A549 (cell line): ENCODE data around the gene MED22. TPM values are rescaled to one million over a fixed set of nuclear protein-coding genes. Genes with fewer than 3 reads are reported as not detected.
"Not testable (repeated sequence)": the region's sequence is repeated elsewhere in the genome, so short reads cannot be mapped to it uniquely, and the experiment has no call there.

Experiments
- ATAC-seq, 2 experiments: fragments of 200-7000 bp in 1 of 2; fragments of >200 bp in 1 of 2; cut with Nextera tagmentation in 1 of 2; cut with Tn5 transposase in 1 of 2; 3 replicates each; pipeline versions ENCODE4 v1.8.0 to v1.9.1; 2018 to 2020; ENCODE audit warnings: mild to moderate bottlenecking in 1 of 2, moderate library complexity in 1 of 2
- CTCF ChIA-PET: fragments of 300-600 bp; sonication (Branson Sonifier 250); formaldehyde crosslinking; extraction: SDS; loops from one replicate; lab custom pipeline; 2021; ENCODE audit warnings: antibody characterized with exemption, inconsistent platforms; lab: Yijun Ruan, JAX
- POLR2A ChIA-PET: fragments of 350-600 bp; formaldehyde crosslinking; extraction: SDS; loops from one replicate; lab custom pipeline; 2021; ENCODE audit warnings: antibody characterized with exemption, inconsistent platforms; lab: Yijun Ruan, JAX
- DNase-seq, 2 experiments: peaks; one replicate each; pipeline versions ENCODE4 v3.0.0 to v3.0.0-alpha.2; 2011 to 2016; ENCODE audit warnings: low read depth in 1 of 2, low spot score in 1 of 2
- FAIRE-seq: peaks from 2 replicates; lab custom pipeline; 2011; peaks lifted over from hg19 to GRCh38; lab: Jason Lieb, UNC
- H3K27ac ChIP-seq, 2 experiments: fragments of >200 bp; sonication (Bioruptor Twin); formaldehyde crosslinking; 3 replicates each; pipeline ENCODE4 v1.5.1; 2016 to 2017
- H3K4me1 ChIP-seq: fragments of >200 bp; sonication (Bioruptor Twin); formaldehyde crosslinking; 3 replicates; pipeline ENCODE4 v1.6.1; 2016
- H3K4me2 ChIP-seq: fragments of >200 bp; sonication (Bioruptor Twin); formaldehyde crosslinking; 3 replicates; pipeline ENCODE4 v1.6.1; 2016
- H3K4me3 ChIP-seq: fragments of >200 bp; sonication (Bioruptor Twin); formaldehyde crosslinking; 3 replicates; pipeline ENCODE4 v1.5.1; 2016
- H3K9me3 ChIP-seq: fragments of >200 bp; sonication (Bioruptor Twin); formaldehyde crosslinking; 3 replicates; pipeline ENCODE4 v1.6.1; 2016
- CBX2 ChIP-seq: fragments of 200-600 bp; sonication (generic); IDR thresholded peaks from 2 replicates; pipeline ENCODE4 v1.6.1; 2016; ENCODE audit warnings: low read depth, mild to moderate bottlenecking, borderline replicate concordance
- CHD2 ChIP-seq: fragments of 150-350 bp; IDR thresholded peaks from 2 replicates; pipeline ENCODE4 v1.6.1; 2014; ENCODE audit warnings: low read length; ENCODE audit not compliant: partially characterized antibody
- CHD4 ChIP-seq: fragments of 200-600 bp; sonication (generic); IDR thresholded peaks from 2 replicates; pipeline ENCODE4 v1.6.1; 2016; ENCODE audit warnings: antibody characterized with exemption, mild to moderate bottlenecking, borderline replicate concordance
- EHMT2 ChIP-seq: fragments of 200-600 bp; sonication (generic); IDR thresholded peaks from 2 replicates; pipeline ENCODE4 v1.6.1; 2016; ENCODE audit warnings: antibody characterized with exemption, low read depth, mild to moderate bottlenecking, moderate library complexity
- EP300 ChIP-seq, 2 experiments: fragments of >200 bp; sonication (Bioruptor Twin); formaldehyde crosslinking; IDR thresholded peaks; 2 replicates in 1 of 2; 3 replicates in 1 of 2; pipeline ENCODE4 v1.6.1; 2016 to 2017
- FOSL2 ChIP-seq, 2 experiments: fragments of 450-650 bp in 1 of 2; fragments of >200 bp in 1 of 2; sonication (Bioruptor Twin) in 1 of 2; formaldehyde crosslinking; IDR thresholded peaks; 2 replicates each; pipeline versions ENCODE4 v1.5.0 to v1.6.1; 2016 to 2020; ENCODE audit warnings: mild to moderate bottlenecking in 1 of 2, moderate library complexity in 1 of 2
- FOXS1 ChIP-seq: fragments of 250-450 bp; sonication (Bioruptor Pico); IDR thresholded peaks from 2 replicates; pipeline ENCODE4 v1.5.0; 2020; ENCODE audit warnings: mild to moderate bottlenecking, moderate library complexity
- HOXB5 ChIP-seq: fragments of 250-450 bp; sonication (Bioruptor Pico); IDR thresholded peaks from 2 replicates; pipeline ENCODE4 v1.5.0; 2020; ENCODE audit warnings: mild to moderate bottlenecking, moderate library complexity
- KDM1A ChIP-seq: fragments of 200-600 bp; sonication (generic); IDR thresholded peaks from 2 replicates; pipeline ENCODE4 v1.6.1; 2016; ENCODE audit warnings: low read depth, mild to moderate bottlenecking
- MAZ ChIP-seq: fragments of 150-350 bp; IDR thresholded peaks from 2 replicates; pipeline ENCODE4 v1.6.1; 2014; ENCODE audit warnings: antibody characterized with exemption, low read depth, low read length, borderline replicate concordance
- NPAS2 ChIP-seq: fragments of 250-450 bp; sonication (Bioruptor Pico); IDR thresholded peaks from 2 replicates; pipeline ENCODE4 v1.8.0; 2022; ENCODE audit warnings: mild to moderate bottlenecking, moderate library complexity, borderline replicate concordance
- NR3C1 ChIP-seq: fragments of >200 bp; sonication (Bioruptor Twin); formaldehyde crosslinking; IDR thresholded peaks from 3 replicates; pipeline ENCODE4 v1.6.1; 2017
- RAD21 ChIP-seq, 2 experiments: fragments of >200 bp in 1 of 2; sonication (Bioruptor Twin) in 1 of 2; formaldehyde crosslinking in 1 of 2; IDR thresholded peaks in 1 of 2; conservative IDR thresholded peaks in 1 of 2; 2 replicates in 1 of 2; 3 replicates in 1 of 2; pipeline ENCODE4 v1.6.1; 2012 to 2018; ENCODE audit warnings: inconsistent platforms in 1 of 2
- SMC3 ChIP-seq: fragments of >200 bp; sonication (Bioruptor Twin); formaldehyde crosslinking; IDR thresholded peaks from 3 replicates; pipeline ENCODE4 v1.6.1; 2018; ENCODE audit warnings: inconsistent platforms
- SREBF2 ChIP-seq: fragments of 450-650 bp; IDR thresholded peaks from 2 replicates; pipeline ENCODE4 v1.6.1; 2014; ENCODE audit warnings: mild to moderate bottlenecking, moderate library complexity
- TFCP2L1 ChIP-seq: fragments of 250-450 bp; sonication (Bioruptor Pico); IDR thresholded peaks from 2 replicates; pipeline ENCODE4 v1.5.0; 2021; ENCODE audit warnings: mild to moderate bottlenecking
- TP53 ChIP-seq: fragments of 250-450 bp; sonication (Bioruptor Pico); IDR thresholded peaks from 2 replicates; pipeline ENCODE4 v1.5.0; 2021; ENCODE audit warnings: mild to moderate bottlenecking, moderate library complexity
- ZFP36 ChIP-seq: fragments of 450-650 bp; IDR thresholded peaks from 2 replicates; pipeline ENCODE4 v1.6.1; 2014; ENCODE audit warnings: borderline replicate concordance; ENCODE audit not compliant: partially characterized antibody
- ZSCAN20 ChIP-seq: fragments of 250-450 bp; sonication (Bioruptor Pico); IDR thresholded peaks from 2 replicates; pipeline ENCODE4 v1.8.0; 2022; ENCODE audit warnings: mild to moderate bottlenecking, moderate library complexity
- WGBS: methylation state at CpG from one replicate; pipeline ENCODE4 v1.1.6; 2017; ENCODE audit errors: missing lambda C conversion rate; 5-methylcytosine and 5-hydroxymethylcytosine counted together
- polyA plus RNA-seq, 4 experiments: library from polyadenylated mRNA; depleted of rRNA in 3 of 4; stranded (reverse); fragments of >200 nt; fragmentation: RNase III in 1 of 4; extraction: RNeasy Plus Mini Kit Qiagen cat#74134 plus additional on column Dnase treatment in 1 of 4; gene quantifications; 2 replicates in 3 of 4; 3 replicates in 1 of 4; pipeline ENCODE4 v1.2.3, GENCODE V29; 2011 to 2017
- TF ChIP-seq, protein P1 (sequence below): fragments of 200-600 bp; sonication (generic); IDR thresholded peaks from 2 replicates; pipeline ENCODE4 v1.6.1; 2016; ENCODE audit warnings: antibody characterized with exemption, mild to moderate bottlenecking, moderate library complexity

MED22 gene
- polyA plus RNA-seq, 2 of the 4 experiments (the other 2 are of a cell fraction), result 15.7 to 22.0 TPM

DNA sequence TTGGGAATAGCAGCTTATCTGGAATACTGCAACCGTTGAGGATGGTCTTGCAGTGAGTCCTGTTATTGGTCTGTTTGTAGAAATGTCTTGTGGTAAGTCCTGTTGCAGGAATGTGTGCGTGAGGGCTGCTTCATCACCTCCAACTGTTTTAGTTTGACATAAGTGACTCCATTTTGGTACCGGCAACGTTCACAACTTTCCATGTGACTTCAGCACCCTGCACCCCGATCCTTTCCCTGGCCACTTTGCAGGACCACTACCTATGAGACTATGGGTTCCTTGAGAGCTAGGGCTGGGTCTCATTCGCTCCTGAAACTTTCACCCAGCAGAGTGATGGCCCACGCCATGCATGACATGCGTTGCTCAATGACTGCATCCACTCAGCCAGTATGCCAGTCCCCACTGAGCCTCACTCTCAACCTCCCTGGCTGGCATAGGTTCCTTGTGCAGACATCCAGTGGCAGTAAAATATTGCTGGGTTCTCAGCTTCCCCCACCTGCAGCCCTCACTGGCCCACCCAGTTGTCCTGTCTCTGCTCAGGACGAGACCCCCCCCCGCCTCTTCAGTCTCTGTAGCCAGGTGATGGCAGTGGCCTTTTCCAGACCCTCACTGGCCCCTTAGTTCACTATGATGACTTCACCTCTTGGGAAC lies 20.0 kb downstream of the MED22 start:
- TF ChIP-seq CHD4 (no peak), ZSCAN20 (CRISPR knock-in tag) (no peak), SREBF2 (no peak), TP53 (CRISPR knock-in tag) (no peak), MAZ (no peak), EHMT2 (no peak), HOXB5 (CRISPR knock-in tag) (no peak), CBX2 (no peak), RAD21 (conservative IDR thresholded peaks at IDR 0.05 in 1 of 2, IDR thresholded peaks at IDR 0.05 in 1 of 2) (no peak), KDM1A (no peak), EP300 (IDR thresholded peaks at IDR 0.05) (no peak), NR3C1 (no peak), SMC3 (no peak), TFCP2L1 (CRISPR knock-in tag) (no peak), CHD2 (no peak), FOSL2 (IDR thresholded peaks at IDR 0.05) (no peak), FOSL2 (CRISPR knock-in tag; IDR thresholded peaks at IDR 0.05) (no peak)
- TF ChIP-seq, protein P1, sequence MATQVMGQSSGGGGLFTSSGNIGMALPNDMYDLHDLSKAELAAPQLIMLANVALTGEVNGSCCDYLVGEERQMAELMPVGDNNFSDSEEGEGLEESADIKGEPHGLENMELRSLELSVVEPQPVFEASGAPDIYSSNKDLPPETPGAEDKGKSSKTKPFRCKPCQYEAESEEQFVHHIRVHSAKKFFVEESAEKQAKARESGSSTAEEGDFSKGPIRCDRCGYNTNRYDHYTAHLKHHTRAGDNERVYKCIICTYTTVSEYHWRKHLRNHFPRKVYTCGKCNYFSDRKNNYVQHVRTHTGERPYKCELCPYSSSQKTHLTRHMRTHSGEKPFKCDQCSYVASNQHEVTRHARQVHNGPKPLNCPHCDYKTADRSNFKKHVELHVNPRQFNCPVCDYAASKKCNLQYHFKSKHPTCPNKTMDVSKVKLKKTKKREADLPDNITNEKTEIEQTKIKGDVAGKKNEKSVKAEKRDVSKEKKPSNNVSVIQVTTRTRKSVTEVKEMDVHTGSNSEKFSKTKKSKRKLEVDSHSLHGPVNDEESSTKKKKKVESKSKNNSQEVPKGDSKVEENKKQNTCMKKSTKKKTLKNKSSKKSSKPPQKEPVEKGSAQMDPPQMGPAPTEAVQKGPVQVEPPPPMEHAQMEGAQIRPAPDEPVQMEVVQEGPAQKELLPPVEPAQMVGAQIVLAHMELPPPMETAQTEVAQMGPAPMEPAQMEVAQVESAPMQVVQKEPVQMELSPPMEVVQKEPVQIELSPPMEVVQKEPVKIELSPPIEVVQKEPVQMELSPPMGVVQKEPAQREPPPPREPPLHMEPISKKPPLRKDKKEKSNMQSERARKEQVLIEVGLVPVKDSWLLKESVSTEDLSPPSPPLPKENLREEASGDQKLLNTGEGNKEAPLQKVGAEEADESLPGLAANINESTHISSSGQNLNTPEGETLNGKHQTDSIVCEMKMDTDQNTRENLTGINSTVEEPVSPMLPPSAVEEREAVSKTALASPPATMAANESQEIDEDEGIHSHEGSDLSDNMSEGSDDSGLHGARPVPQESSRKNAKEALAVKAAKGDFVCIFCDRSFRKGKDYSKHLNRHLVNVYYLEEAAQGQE, result no peak
- TF ChIP-seq, all 56 proteins: peak for 0
- 76% methylated on average over 10 of the region's 10 CpGs for WGBS
- POLR2A ChIA-PET, result no interaction called here
- DNase-seq (no peak), FAIRE-seq (no peak), ATAC-seq (peak in 1 of 2 experiments; percentile 17; a peak in 2 of 6 replicates)
- no peak overlapping the region for H3K4me2 ChIP-seq
- CTCF ChIA-PET, result interaction anchor here (4.7 to 6.5 kb wide), 2 partner anchors 89 to 140 kb away, joined by 16 to 82 read pairs; no protein-coding TSS in a partner anchor
- H3K4me3 ChIP-seq, result no peak overlapping the region
- 0 out of 3 replicates have a peak, but pooled peaks cover 5% of the 10 kb centered on the region for H3K9me3 ChIP-seq
- no peak overlapping the region for H3K27ac ChIP-seq
- no peaks in the 10 kb centered on the region for H3K4me1 ChIP-seq

DNA sequence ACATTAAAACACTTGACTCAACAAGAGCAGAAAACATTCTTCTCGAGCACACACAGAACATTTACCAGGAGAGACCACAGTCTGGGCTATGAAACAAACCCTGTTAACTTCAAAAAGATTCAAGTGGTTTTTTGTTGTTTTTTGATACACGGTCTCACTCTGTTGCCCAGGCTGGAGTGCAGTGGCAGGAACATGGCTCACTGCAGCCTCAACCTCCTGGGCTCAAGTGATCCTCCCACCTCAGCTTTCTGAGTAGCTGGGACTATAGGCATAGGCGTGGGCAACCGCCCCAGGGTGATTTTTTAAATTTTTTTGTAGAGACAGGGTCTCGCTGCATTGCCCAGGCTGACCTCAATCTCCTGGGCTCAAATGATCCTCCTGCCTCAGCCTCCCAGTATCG lies 20.9 kb downstream of the MED22 start:
- not testable (repeated sequence) for H3K4me2 ChIP-seq, DNase-seq, H3K4me3 ChIP-seq, H3K27ac ChIP-seq, H3K9me3 ChIP-seq, FAIRE-seq, ATAC-seq, H3K4me1 ChIP-seq
- ChIA-PET CTCF (interaction anchor here (4.7 to 6.5 kb wide), 2 partner anchors 88 to 139 kb away, joined by 16 to 82 read pairs; no protein-coding TSS in a partner anchor), POLR2A (interaction anchor here (0.8 kb wide), 1 partner anchor 12 kb away, joined by 3 read pairs; no protein-coding TSS in a partner anchor)
- 35% methylated on average over 6 of the region's 6 CpGs for WGBS

DNA sequence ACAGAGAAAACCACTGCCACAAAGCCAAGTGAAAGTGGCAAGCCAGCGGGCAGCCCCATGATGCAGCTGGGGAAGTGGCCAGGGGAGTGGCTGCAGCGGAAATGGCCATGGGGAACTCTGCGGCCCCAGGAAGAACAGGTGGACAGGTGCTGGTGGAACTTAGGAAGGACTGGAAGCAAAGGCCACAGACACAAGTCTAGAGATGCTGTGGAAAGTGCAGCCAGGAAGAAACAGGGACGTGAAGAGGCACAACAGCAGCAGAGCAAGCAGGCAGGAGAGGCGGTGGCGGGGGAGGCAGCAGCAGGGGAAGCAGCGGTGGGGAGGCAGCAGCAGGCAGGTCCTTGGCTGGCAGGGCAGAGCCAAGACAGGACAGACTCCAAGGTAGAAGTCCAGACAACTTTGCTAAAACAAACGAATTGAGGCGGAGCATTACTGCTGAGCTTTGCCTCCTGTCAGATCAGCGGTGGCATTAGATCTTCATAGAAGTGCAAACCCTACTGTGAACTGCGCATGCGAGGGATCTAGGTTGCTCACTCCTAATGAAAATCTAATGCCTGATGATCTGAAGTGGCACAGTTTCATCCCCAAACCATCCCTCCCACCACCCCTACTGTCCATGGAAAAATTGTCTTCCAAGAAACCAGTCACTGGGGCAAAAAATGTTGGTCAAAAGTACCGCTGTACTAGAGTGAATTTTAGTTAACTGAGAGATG lies 23.8 kb downstream of the MED22 start:
- no peak overlapping the region for H3K4me3 ChIP-seq
- POLR2A ChIA-PET, result no interaction called here
- no peak overlapping the region for H3K27ac ChIP-seq
- H3K9me3 ChIP-seq, result 0 out of 3 replicates have a peak, but pooled peaks cover 5% of the 10 kb centered on the region
- DNase-seq, result no peak
- no peaks in the 10 kb centered on the region for H3K4me1 ChIP-seq
- no peak overlapping the region for H3K4me2 ChIP-seq
- WGBS, result 65% methylated on average over 13 of the region's 13 CpGs
- no peak for ATAC-seq
- no peak for TF ChIP-seq ZFP36
- no peak for TF ChIP-seq SREBF2
- no peak for TF ChIP-seq FOXS1
- TF ChIP-seq NPAS2 (CRISPR knock-in tag), result no peak
- TF ChIP-seq RAD21 (conservative IDR thresholded peaks at IDR 0.05 in 1 of 2, IDR thresholded peaks at IDR 0.05 in 1 of 2), result no peak
- CTCF ChIA-PET, result interaction anchor here (2.3 to 4.7 kb wide), 2 partner anchors 85 to 138 kb away, joined by 10 to 16 read pairs; no protein-coding TSS in a partner anchor
- FAIRE-seq, result no peak
